Amniotic stem cell (primary cell): ENCODE measurements around the gene TBX20.
"Not testable (repeated sequence)": the region's sequence is repeated elsewhere in the genome, so short reads cannot be mapped to it uniquely, and the experiment has no call there.

Source experiments
- DNase-seq: peaks from one replicate; lab custom pipeline; 2025; lab: John Stamatoyannopoulos, UW

Gene TBX20

DNA sequence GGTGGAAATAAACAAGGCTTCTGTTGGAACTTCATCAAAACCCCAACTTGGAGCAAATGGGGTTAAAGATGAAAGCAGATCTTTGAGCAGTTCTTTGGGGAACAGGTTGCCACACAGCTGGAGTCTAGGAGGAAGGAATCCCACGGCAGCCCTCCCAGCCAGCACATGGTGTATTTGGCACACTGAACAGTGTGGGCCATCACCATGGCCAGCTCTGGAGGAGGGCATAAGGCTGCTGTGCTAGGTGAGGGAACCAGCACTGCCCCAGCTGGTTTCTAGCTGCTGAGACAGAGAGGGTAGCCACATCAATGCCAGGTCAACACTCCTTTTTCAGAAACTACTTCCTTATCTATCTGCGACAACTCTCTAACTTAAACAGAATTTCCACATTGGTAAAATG lies 33.7 kb downstream of the TBX20 start:
- not testable (repeated sequence) for DNase-seq

DNA sequence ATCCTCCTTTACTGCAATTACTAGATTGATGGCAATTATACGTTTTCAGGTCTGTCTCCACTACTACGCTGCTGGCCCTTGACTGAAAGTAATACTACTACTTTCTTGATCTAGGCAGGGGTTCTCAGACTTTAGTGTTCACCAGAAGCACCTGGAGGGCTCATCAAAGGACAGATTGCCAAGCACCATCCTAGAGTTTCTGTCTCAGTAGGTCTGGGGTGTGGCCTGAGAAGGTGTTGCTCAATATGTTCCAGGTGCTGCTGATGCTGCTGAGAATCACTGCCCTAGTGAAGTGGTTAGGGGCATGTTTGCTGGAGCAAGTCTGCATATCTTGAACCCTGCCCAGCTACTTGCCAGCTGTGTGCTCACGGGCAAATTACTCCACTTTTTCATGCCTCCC lies 37.9 kb downstream of the TBX20 start:
- not testable (repeated sequence) for DNase-seq

- not testable (repeated sequence) for DNase-seq
Measured at GRCh38 chr7:35215063-35215462, 38.8 kb downstream of the TBX20 start.

- not testable (repeated sequence) for DNase-seq
Measured at GRCh38 chr7:35206924-35207323, 47.0 kb downstream of the TBX20 start.

DNA sequence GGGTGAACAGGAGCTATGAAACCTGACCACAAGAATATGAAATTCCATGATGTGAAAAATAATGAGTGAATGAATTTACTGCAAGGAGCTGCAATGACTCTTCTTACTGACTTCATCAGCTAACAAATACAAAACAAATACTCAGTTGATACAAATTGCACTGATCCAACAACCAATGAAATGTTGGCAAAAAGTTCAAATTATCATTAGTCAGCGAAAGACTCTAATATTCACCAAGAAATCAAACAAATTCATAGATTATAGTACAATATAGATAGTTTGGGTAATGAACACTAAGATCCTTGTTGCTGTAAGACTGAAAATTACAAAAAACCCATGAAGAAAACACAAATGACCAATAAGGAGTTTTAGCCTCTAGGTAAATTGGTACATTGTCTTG lies 49.0 kb downstream of the TBX20 start:
- not testable (repeated sequence) for DNase-seq

- DNase-seq = not testable (repeated sequence)
Measured at GRCh38 chr7:35204031-35204430, 49.9 kb downstream of the TBX20 start.

DNA sequence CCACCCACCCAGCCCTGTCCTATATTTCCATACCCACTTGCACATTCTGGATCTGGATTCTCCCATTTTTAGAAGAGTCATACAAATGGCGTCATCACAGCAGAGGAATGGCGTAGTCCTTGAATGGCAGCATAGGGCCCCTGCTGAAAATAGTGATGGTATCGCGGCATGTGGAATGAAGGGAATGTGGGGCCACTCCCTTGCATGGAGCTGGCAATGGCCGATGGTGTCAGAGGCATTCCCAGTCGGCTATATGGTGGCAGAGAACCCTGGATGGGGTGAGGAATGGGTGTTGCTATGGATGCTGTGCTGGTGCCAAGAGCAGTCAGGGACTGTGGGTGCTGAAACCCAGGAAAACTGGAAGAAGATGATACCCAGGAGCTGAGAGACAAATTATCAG lies 51.5 kb downstream of the TBX20 start:
- not testable (repeated sequence) for DNase-seq

DNA sequence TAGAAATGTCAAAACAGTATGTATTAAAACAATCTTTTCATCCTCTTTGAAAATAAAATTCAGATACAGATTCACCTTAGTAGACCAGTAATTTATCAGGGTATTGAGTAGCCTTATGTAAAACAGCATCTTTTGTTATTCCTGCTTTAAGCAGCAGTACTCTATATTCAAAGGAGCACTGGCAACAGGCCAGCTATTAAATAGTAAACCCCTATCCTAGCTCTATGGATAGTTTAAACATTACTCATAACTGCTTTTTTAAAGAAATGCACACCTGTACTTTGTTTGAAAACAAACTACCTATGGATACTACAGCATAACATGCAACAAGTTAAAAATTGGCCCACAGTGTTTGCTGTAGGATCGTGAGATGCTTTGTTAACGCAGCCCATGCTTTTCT lies 53.7 kb downstream of the TBX20 start:
- not testable (repeated sequence) for DNase-seq

GRCh38 chr7:35198370-35199140 lies 55.3 kb downstream of the TBX20 start:
- DNase-seq = not testable (repeated sequence)

DNA sequence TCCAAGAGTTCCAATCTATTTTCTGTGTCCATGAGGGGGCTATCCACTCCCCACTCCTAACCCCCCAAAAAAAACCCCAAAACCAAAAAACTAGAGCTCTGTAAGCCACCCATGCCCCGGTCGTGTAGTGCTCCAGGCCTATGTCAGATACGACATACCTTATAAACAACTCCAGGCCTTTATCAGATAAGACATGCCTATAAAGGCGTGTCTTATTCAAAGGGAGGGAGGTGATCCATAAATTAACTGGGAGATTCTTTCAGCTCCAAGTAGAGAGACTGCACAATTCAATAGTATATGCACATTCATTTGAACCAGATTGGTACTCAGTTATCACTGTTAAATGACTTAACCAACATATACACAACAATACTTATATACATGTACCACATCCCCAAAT lies 62.3 kb downstream of the TBX20 start:
- DNase-seq = not testable (repeated sequence)

- not testable (repeated sequence) for DNase-seq
Measured at GRCh38 chr7:35190146-35190773, 63.6 kb downstream of the TBX20 start.

DNA sequence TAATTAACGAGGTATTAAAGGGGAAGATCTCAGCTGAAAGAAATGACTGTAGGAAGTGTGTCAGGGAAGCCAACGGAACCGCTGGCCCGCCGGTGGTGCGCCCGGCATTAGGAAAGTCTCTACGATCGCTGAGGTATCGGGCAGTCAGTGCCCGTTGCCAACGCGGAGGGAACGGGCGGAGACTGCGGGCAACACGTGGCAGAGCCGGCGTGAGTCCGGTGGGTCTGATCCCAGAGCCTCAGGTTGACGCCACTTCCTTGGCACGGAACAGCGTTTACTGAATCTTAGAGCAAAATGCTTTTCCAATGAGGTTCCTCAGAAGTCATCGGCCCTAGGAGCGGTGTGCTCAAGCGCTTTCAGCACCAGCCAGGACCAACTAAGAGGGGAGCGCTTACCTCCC lies 67.1 kb downstream of the TBX20 start:
- DNase-seq = not testable (repeated sequence)

DNA sequence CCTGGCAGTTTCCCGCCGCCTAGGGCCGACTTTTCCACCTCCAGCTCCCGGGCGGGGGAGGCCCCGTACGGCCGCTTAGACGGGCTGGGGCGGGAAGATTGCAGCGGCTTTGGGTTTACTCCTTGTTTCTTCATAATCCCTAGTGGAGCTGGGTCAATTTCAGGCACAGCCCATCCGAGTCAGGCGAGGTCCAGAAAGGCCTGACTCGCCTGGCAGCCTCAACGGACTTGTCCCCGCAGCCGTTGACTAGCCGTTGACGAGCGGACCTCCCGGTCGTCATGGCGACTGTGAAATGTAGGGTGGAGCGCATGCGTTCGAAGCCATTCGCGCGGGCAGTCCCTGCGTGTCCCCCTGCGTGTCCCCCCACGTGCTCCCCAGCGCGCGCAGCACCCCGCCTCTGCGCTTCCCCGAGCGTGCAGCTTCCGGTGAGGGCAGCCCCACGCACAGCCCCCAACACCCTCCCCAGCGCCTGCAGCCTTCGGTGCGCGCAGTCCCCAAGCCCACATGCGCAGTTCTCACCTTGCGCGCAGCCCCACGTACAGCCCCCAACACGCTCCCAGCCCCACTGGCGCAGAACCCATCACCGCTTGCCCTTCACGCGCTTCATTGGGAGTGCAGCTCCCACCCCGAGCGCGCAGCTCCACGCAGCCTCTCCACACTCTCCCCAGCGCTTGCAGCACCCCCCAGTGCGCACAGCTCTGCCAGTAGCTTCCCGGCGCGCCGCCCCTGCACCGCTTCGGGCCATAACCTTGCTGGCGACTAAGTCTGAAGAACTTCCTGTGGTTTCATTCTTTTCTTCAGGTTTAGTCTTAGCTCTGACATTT lies 67.8 kb downstream of the TBX20 start:
- peak; percentile 16 for DNase-seq

DNA sequence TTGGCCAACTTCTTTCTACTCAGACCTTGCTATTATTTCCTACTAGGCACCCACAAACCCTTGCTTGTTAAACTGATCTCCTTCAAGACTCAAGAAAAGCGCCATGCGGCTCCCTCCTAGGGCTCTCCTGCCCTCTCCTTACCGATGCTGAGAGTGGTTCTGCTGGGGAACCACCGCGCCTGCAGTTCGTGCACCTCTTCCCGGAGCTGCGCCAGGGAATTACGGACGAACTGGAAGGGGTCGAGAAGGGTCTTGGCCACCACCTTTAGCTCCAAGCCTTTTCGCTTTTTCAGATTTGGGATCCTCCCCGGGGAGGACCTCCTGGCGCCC lies 68.4 kb downstream of the TBX20 start:
- not testable (repeated sequence) for DNase-seq

GRCh38 chr7:35184961-35185360 lies 68.9 kb downstream of the TBX20 start:
- not testable (repeated sequence) for DNase-seq

GRCh38 chr7:35183873-35184503 lies 69.9 kb downstream of the TBX20 start:
- DNase-seq = not testable (repeated sequence)

DNA sequence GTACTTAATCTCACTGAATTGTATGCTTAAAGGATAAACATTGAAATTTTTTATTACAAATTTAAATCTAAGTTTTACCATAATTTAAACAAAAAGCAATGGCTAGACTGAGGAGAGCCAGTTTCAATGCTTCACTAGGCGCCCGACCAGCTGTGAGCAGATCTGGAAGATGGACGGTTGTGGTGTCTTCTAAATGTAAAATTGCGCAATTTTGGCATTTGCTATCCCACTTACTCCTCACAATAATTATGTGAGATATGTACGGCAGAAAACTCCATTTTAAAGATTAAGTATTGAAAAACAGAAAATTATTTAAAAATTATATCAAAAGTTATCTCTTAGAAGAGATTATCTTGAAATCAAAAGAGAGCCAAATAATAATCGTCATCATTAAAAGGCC lies 73.2 kb downstream of the TBX20 start:
- not testable (repeated sequence) for DNase-seq

- not testable (repeated sequence) for DNase-seq
Measured at GRCh38 chr7:35173176-35173575, 80.7 kb downstream of the TBX20 start.

GRCh38 chr7:35172131-35172530 lies 81.8 kb downstream of the TBX20 start:
- DNase-seq = not testable (repeated sequence)

GRCh38 chr7:35167658-35168057 lies 86.2 kb downstream of the TBX20 start:
- not testable (repeated sequence) for DNase-seq

GRCh38 chr7:35167158-35167557 lies 86.7 kb downstream of the TBX20 start:
- DNase-seq = peak; percentile 14

DNA sequence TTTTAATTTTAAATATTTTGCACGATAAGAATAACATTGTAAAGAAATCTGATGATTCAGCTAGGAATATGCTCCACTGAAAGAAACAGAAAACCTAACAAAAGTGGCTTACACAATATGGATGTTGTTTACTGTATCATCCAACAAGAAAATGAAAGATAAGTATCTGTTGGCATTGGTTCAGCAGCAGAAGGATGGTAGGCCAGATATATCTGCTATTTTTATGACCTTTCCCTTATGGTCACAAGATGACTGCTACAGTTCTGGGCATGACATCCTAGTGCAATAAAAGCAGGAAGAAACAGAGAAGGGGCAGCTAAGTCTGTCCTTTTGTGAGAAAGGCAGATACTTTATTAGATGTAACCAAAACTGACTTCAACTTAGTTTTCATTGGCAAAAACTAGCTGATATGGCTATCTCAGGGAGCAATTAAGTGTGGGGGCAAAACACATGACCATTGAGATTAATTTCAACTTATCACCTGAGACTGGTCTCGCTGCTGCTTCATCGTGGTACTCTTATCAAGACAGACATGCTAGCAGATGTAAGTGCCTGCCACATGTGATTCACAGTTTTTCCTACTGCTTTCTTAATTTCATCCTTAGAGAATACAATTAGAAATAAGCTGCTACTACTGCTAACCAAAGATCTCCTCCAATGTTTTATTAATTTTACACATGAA lies 92.7 kb downstream of the TBX20 start:
- DNase-seq = not testable (repeated sequence)
